ENCODE results near the gene BTBD6. TPM values are rescaled to one million over a fixed set of nuclear protein-coding genes. Genes with fewer than 3 reads are reported as not detected.

The BTBD6 gene
- total and polyA plus RNA-seq, 2 experiments from 2014 or later = 5.3 to 77.5 TPM

- TF ChIP-seq EZH2phosphoT487 (IDR thresholded peaks at IDR 0.05; ENCODE audit: insufficient read depth, low read depth) (no peak), EZH2 (IDR thresholded peaks at IDR 0.05; ENCODE audit: insufficient read depth, poor library complexity, severe bottlenecking) (no peak)
Observed at GRCh38 chr14:105223260-105223659, 25.1 kb upstream of the BTBD6 start.

GRCh38 chr14:105223770-105224544 is 24.4 kb upstream of the BTBD6 start:
- Histone ChIP-seq H3K4me1 (ENCODE audit: insufficient read depth) (no peaks in the 10 kb centered on the region), H4K20me1 (ENCODE audit: insufficient read depth) (no peaks in the 10 kb centered on the region), H3K36me3 (ENCODE audit: low read depth) (no peaks in the 10 kb centered on the region; the same call in 1 of the 2 replicates), H3K9me3 (ENCODE audit: low read depth) (no peaks in the 10 kb centered on the region), H3K27me3 (replicated peaks; ENCODE audit: insufficient read depth) (no peaks in the 10 kb centered on the region), H3K9ac (no peak overlapping the region), H3F3A (ENCODE audit: insufficient read depth) (no peaks in the 10 kb centered on the region), H3K4me2 (ENCODE audit: unreplicated experiment) (no peak overlapping the region), H3K79me2 (ENCODE audit: insufficient read depth) (peaks cover 3% of the 10 kb centered on the region; the same call in 1 of the 2 replicates), H3K27ac (no peak overlapping the region), H2AFZ (no peak overlapping the region), H3K4me3 (no peak overlapping the region), H3K9me2 (ENCODE audit: insufficient read depth) (no peaks in the 10 kb centered on the region)
- TF ChIP-seq EZH2phosphoT487 (IDR thresholded peaks at IDR 0.05; ENCODE audit: insufficient read depth, low read depth) (no peak), EZH2 (IDR thresholded peaks at IDR 0.05; ENCODE audit: insufficient read depth, poor library complexity, severe bottlenecking) (no peak)
- WGBS, 2 experiments (ENCODE audit: low coverage in 1 of 2, low lambda C conversion rate in 2 of 2, missing lambda C conversion rate in 2 of 2) = 93 to 94% methylated on average over 15 of the region's 15 CpGs
- in situ Hi-C loops (cut with MboI) = no loop called here
- no peak for DNase-seq

More at GRCh38 chr14:105223260-105223659, 25.1 kb upstream of the BTBD6 start:
- Histone ChIP-seq H3F3A (ENCODE audit: insufficient read depth) (no peaks in the 10 kb centered on the region), H4K20me1 (ENCODE audit: insufficient read depth) (no peaks in the 10 kb centered on the region), H3K4me3 (no peak overlapping the region), H2AFZ (no peak overlapping the region), H3K27ac (no peak overlapping the region), H3K9me3 (ENCODE audit: low read depth) (no peaks in the 10 kb centered on the region), H3K4me1 (ENCODE audit: insufficient read depth) (no peaks in the 10 kb centered on the region), H3K27me3 (replicated peaks; ENCODE audit: insufficient read depth) (no peaks in the 10 kb centered on the region), H3K9ac (no peak overlapping the region), H3K4me2 (ENCODE audit: unreplicated experiment) (no peak overlapping the region), H3K36me3 (ENCODE audit: low read depth) (no peaks in the 10 kb centered on the region; the same call in 1 of the 2 replicates), H3K79me2 (ENCODE audit: insufficient read depth) (no peaks in the 10 kb centered on the region), H3K9me2 (ENCODE audit: insufficient read depth) (no peaks in the 10 kb centered on the region)
- DNase-seq = no peak
- in situ Hi-C loops (cut with MboI) = no loop called here
- WGBS, 2 experiments (ENCODE audit: low coverage in 1 of 2, low lambda C conversion rate in 2 of 2, missing lambda C conversion rate in 2 of 2) = 89 to 93% methylated on average over 16 of the region's 16 CpGs

- Histone ChIP-seq H3K27me3 (replicated peaks; ENCODE audit: insufficient read depth) (no peaks in the 10 kb centered on the region), H3K79me2 (ENCODE audit: insufficient read depth) (peaks cover 5% of the 10 kb centered on the region; the same call in 1 of the 2 replicates), H4K20me1 (ENCODE audit: insufficient read depth) (no peaks in the 10 kb centered on the region), H3F3A (ENCODE audit: insufficient read depth) (no peaks in the 10 kb centered on the region), H3K4me1 (ENCODE audit: insufficient read depth) (no peaks in the 10 kb centered on the region), H3K9ac (no peak overlapping the region), H3K9me3 (ENCODE audit: low read depth) (no peaks in the 10 kb centered on the region), H3K27ac (no peak overlapping the region), H3K4me3 (no peak overlapping the region), H2AFZ (no peak overlapping the region), H3K4me2 (ENCODE audit: unreplicated experiment) (no peak overlapping the region), H3K9me2 (ENCODE audit: insufficient read depth) (no peaks in the 10 kb centered on the region), H3K36me3 (ENCODE audit: low read depth) (no peaks in the 10 kb centered on the region; the same call in 1 of the 2 replicates)
- in situ Hi-C loops (cut with MboI) = no loop called here
- WGBS, 2 experiments (ENCODE audit: low coverage in 1 of 2, low lambda C conversion rate in 2 of 2, missing lambda C conversion rate in 2 of 2) = 94 to 95% methylated on average over 10 to 11 of the region's 11 CpGs
- no peak for TF ChIP-seq EZH2phosphoT487 (IDR thresholded peaks at IDR 0.05; ENCODE audit: insufficient read depth, low read depth)
- no peak for DNase-seq
Observed at GRCh38 chr14:105224845-105225570, 23.3 kb upstream of the BTBD6 start.

GRCh38 chr14:105226198-105226597 is 22.1 kb upstream of the BTBD6 start:
- Histone ChIP-seq H3K79me2 (ENCODE audit: insufficient read depth) (peaks cover 5% of the 10 kb centered on the region; the same call in 1 of the 2 replicates), H4K20me1 (ENCODE audit: insufficient read depth) (no peaks in the 10 kb centered on the region), H2AFZ (no peak overlapping the region), H3K9me3 (ENCODE audit: low read depth) (no peaks in the 10 kb centered on the region), H3K4me3 (no peak overlapping the region), H3K4me2 (ENCODE audit: unreplicated experiment) (no peak overlapping the region), H3F3A (ENCODE audit: insufficient read depth) (no peaks in the 10 kb centered on the region), H3K27me3 (replicated peaks; ENCODE audit: insufficient read depth) (no peaks in the 10 kb centered on the region), H3K9me2 (ENCODE audit: insufficient read depth) (no peaks in the 10 kb centered on the region), H3K9ac (no peak overlapping the region), H3K36me3 (ENCODE audit: low read depth) (no peaks in the 10 kb centered on the region; the same call in 1 of the 2 replicates), H3K4me1 (ENCODE audit: insufficient read depth) (no peaks in the 10 kb centered on the region), H3K27ac (no peak overlapping the region)
- TF ChIP-seq EZH2 (IDR thresholded peaks at IDR 0.05; ENCODE audit: insufficient read depth, poor library complexity, severe bottlenecking) = no peak
- TF ChIP-seq EZH2phosphoT487 (IDR thresholded peaks at IDR 0.05; ENCODE audit: insufficient read depth, low read depth) = no peak
- DNase-seq = no peak
- in situ Hi-C loops (cut with MboI) = no loop called here
- 92 to 94% methylated on average over 7 to 10 of the region's 10 CpGs for WGBS, 2 experiments (ENCODE audit: low coverage in 1 of 2, low lambda C conversion rate in 2 of 2, missing lambda C conversion rate in 2 of 2)

Measured in GM23248 (cell line).